DMS53 (cell line): ENCODE results near the gene UBR4.

ENCODE experiments used
- DNase-seq: peaks from one replicate; lab custom pipeline; 2025; lab: John Stamatoyannopoulos, UW

The UBR4 gene

DNA sequence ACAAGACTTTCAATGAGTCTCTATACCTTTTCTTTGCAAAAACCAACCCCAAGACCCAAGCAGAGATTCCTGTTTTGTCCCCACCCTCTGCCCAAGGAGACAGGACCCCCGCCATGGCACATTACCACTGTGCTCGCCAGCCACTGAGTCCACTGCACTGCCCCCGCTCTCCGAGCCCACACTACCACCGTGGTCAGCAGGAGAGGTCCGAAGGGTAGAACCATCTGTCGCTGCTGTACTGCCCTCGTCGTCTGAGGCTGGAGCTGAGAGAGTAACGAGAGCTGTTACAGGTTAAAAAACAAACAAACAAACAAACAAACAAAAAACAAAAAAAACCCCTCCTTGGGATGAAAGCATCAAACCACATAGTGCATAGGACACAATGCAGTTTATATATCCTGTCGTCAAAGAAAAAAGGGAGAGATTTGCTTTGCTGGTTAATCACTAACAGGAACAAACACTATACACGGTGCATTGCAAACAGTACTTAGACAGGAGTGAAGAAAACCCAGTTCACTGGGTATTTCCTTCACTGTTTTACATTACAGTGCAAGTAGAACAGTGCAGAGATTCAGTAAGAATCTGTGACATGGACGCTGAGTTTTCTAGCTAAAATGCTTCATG is 71.0 kb downstream of the UBR4 start:
- DNase-seq, result peak; percentile 76

DNA sequence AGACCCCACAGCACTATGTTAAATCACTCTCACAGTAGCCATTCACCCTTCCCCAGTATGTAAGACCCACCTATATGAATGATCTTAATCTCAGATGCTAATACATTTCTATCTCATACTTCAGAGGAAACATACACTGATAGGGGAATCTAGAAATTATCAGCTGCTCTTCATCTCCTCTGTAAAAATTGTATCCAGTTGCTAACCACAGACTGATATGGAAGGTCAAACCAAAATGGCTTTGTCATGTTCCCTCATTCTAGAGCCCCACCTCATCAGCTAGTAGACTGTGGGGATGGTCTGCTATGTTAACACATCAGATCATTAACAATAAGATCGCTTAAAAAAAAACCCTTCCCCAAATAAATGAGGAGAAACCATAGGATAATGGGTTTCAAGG is 71.7 kb downstream of the UBR4 start:
- DNase-seq, result no peak

DNA sequence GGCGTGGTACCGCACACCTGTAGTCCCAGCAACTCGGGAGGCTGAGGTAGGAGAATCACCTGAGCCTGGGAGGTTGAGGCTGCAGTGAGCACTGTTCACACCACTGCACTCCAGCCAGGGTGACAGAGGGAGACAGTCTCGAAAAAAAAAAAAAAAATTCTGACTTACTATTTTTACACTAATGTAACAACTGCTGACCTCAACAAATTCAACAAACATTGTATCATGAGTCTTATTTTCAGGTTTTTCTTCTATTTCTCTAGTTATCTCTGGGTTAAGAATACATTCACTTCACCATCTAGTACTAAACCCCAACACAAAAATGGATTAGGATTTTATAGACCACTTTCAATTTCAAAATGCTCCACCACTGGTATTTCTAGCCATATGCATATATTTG is 72.9 kb downstream of the UBR4 start:
- no peak for DNase-seq

DNA sequence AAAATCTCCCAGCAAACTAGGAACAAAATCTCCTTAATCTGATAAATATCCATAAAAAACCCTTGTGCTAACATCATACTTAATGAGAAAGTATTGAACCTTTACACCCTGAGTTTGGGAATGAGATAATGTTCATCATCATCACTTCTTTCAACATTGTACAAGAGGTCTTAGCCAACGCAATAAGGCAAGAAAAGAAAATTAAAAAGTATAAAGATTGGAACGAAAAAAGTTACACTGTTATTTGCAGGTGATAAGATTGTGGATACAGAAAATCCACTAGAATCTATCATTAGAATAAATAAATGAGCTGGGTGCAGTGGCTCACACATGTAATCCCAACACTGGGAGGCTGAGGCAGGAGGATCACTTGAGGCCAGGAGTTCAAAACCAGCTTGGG is 76.7 kb downstream of the UBR4 start:
- DNase-seq, result no peak

DNA sequence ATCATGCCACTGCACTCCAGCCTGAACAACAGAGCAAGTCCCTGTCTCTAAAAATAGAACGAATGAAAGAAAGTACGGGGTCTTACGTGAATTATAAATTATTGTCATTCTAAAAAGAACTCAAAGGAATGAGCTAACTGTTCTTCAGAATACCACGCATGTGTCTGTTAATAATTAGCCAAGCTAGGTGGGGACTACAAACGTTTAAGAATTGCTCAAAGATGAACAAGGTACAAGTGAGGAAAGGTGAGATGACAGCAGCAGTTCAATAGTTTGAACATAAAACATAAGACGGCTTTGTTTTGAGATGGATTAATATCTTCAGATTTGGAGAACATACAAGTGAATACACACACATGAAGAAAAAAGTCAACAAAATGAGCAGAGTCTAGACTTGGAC is 79.6 kb downstream of the UBR4 start:
- peak; percentile 15 for DNase-seq

DNA sequence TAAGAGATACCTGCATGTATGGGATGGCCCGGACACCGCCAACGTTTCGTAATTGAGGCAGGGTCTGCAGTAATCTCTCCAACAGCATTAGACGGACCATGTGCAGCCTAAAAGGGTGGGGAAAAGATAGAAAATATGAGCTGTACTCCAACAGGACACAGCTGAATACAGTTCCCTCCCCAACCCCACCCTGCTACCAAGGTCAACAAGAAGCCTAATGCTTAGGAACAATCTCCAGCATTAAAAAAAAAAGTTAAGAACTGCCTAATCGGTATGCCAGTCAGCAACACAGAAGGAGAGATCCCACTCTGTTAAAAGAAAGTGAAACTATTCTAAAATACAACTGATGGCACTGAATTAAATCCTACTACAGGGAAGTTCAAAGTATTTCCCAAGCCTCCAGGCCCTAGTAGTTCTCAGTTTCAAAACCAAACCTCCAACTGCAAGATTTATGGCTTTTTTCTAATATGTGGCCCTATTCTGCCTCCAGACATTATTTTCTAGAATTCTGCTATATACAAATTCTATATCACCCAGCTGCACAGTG is 81.0 kb downstream of the UBR4 start:
- DNase-seq, result no peak

DNA sequence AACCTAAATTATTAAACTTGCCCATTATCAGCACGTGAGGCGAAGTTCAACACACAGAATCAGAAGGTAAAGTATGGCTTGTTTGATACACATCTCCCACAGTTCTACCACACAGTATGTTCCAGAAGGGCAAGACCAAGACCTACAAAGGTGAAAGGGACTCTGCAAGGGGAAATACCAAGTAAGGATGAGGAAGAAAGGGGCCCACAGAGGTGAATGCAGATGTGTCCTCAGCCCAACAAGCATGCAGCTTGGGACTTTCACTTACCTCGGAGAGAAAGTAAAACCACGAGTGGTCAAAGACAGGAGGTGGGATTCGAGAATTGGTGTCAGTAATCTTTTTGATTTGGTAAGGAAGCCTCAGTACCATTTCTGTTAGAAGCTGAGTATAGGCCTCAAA is 85.8 kb downstream of the UBR4 start:
- no peak for DNase-seq

DNA sequence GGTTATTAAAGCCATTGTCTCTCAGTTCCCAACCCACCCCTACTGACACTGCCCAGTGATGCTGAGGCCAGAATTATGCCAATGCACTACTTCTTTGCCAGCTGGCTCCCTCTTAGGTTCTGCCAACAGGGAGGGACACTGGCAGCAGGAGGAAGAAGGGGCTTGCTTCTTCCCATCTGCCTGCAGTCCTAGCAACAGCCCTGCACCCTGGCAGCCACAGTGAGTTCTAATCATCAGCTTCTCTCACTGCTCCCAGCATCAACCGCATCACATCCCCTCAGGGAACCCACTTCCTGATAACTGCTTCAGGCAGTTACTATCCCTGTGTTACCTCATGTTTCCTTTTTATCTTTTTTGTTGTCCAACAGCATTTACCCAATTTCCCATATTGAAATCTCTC is 86.2 kb downstream of the UBR4 start:
- DNase-seq, result no peak

DNA sequence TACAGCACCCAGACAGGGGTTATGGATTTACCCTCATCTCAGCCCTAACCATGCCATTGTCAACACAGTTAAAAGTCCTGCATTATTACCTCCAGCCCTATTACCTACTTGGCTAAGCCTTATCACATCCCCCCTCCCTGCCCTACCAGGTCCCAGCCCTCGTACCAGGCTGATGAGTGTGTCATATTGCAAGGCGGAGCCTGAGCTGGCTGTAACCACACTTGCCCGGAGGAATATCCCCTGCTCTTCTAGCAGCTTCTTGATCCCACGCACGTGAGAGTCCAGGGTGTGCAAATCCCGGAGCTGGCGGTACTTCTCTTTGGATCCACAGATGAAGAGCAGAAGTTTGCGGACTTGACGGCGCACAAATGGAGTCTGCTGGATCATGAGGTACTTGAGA is 87.4 kb downstream of the UBR4 start:
- DNase-seq, result no peak

DNA sequence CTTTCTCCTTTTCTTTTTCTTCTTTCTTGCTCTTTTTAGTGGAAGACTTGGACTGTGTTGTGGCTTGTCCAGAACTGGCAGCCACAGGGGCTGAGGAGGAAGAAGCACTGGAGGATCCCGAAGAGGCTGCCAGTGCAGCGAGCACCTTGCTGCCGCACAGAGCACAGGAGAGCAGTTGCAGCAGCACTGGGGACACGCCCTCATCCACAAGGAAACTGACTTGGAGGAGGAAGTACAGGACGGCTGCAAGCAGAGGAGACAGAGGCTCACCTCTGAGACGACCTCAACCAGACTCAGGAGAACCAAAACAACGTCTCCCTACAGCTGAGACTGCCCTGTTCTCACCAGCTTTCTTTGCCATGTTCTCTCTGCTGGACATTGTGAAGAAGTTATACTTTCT is 88.9 kb downstream of the UBR4 start:
- no peak for DNase-seq

DNA sequence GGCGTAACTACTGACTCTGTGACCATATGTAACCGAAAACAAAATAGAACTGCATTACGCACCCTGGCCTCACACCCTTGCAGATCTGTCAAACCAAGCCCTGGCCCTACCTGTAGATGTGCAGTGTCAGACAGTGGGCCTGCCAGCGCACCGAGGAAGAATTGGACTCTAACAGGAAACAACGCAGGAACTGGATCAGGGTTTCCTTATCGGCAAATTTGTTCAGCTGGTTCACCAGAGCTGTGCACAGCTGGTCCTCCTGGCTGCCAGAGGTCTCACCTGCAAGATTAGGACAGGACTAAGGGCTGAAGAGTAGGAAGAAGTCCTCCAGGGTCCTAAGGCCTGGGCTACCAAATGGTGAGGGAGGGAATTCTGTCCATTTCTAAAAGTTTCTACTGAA is 90.0 kb downstream of the UBR4 start:
- DNase-seq, result peak; percentile 40

DNA sequence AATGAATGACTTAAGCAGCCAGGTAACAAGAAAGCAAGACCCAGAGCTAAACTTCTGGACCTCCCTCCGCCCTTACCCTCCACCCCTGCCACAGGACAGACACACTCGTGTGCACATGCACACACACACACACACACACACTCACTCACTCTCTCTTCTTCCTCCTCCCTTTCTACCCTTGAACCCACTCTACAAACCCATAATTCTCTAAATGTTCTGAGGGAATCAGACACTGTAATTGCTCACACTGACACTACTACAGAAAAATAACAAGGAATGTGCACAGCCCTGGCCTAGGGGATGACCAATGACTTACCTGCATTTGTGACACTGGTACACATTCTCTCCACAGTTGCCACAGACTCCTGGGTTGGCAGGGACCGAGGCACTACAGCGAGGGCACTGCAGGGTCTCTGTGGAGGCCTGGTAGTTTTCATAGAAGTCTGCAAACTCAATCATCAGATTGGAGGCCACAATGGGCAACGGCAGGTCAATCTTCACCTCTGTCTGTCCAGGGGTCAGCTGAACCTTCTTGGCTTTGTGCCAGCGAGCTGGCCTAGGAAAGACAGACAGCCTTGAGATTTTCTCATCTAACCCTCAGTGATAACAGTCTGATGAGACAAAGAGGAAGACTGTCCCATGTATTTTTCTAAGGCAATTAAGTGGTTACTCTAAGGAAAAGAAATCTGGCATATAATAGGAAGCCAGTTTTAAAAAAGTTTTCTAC is 94.8 kb downstream of the UBR4 start:
- DNase-seq, result no peak

DNA sequence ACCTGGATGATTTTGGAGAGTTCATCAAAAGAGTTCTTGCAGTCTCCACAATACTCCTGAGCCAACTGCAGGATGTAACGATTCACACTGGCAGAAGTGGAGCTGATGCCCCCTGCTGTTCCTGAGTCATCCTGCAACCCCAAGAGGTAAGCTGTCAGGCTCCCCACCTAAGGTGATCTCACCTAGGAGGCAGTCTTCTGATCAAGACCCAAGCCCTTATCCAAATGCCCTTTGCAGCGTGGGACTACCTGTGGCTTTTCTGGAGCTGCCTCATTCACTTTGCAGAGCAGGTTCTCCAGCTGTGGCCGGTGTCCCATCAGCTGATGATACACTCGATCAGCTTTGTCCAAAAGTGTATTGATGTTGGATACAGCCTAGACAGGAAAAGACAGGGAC is 96.4 kb downstream of the UBR4 start:
- peak; percentile 64 for DNase-seq

DNA sequence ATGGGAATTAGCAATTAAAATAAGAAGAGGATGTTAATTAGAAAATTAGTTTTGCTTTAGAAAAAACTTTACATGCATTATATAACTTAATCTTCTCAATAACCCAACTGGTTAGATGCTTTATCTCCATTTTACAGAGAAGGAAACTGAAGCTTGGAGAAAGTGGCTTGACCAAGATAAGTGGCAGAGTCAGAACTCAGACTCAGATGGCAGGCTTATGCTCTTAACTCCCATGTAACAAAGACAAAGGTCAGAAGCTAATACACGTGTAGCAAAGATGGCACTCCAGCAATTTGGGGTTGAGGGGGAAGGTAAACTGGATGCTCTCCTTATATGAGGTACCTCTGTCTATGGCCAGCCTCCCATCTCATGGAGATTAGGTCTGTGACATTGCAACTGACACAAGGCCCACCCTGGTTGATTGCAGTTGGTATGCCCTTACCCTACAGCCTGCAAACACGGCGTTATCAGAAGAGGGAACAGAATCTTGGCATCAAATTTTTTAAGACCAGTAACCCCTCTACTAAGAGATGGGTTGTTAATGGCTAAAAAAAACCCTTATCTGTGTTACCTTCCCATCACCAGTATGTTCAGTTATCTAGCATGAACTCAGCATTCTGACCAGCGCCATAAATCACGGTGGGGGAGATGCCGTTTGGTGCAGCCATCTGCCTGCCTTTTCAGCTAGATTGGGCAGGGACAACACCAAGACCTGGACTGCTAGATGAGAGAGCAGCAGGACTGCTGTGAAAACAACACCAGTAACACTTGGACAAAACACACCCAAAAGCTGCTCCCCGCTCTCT is 97.0 kb downstream of the UBR4 start:
- no peak for DNase-seq

DNA sequence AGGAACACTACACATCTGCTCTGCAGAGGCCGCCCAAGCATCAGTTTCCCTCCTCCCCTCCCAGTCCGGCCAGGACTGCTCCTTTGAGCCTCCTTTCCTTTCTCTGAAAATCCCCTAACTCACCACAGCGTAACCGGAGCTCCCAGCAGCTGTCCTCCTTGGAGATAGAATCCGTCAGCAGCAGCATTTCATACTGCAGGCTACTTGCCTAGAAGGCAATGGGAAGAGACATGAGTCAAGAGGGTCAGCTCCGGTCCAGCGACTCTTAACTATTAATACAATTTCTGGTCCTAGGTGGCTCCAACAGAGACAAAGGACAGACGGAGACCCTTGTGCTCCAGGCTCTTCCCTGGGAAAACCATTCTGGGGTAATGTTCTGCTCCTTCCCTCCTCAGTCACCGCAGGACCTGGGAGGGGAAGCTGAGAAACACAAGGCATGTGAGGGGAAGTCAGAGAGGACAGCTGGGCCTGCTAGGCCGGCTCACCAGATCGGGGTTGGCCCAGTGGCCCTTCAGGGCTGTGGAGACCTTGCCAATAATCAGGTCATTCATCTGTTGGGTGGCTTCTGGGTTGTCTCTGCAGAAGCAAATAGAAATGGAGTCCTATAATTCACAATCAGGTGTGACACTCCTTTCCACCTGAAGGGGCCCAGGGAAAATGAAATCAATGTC is 99.7 kb downstream of the UBR4 start:
- DNase-seq, result no peak

DNA sequence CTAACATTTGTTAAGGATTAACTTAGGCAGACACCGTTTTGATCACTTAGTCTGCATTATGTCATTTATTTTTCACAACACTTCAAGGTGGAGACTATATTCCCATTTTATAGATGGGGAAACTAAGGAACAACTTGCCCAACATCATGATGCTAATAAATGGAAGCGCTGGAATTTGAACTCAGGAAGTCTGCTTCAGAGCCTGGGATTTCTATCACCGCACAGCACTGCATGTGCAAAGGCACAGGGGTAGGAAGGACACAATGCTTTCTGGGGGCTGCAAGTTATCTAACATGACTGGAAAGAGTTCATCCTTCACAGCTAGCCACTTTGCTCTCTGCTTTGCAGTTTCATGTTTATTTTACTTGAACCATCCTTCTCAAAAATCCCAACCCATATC is 100.5 kb downstream of the UBR4 start:
- DNase-seq, result no peak

DNA sequence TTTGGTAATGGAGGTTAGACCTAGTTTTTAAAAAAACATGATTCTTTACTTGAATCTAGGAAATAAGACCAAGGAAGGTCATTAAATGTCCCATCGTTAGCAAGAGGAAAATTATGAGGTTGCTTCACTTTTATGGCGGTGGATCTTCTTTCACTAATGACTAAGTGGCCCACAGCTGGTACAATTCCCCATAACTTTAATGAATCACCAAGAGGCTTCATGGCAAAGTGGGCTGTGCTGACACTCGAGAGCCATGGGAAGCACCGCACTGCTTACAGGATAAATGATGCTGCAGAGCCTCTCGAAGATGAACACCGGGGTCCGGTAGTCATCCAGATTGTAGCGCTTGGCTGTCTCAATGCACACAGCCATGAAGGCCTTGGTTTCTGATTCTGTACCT is 108.8 kb downstream of the UBR4 start:
- DNase-seq, result no peak

DNA sequence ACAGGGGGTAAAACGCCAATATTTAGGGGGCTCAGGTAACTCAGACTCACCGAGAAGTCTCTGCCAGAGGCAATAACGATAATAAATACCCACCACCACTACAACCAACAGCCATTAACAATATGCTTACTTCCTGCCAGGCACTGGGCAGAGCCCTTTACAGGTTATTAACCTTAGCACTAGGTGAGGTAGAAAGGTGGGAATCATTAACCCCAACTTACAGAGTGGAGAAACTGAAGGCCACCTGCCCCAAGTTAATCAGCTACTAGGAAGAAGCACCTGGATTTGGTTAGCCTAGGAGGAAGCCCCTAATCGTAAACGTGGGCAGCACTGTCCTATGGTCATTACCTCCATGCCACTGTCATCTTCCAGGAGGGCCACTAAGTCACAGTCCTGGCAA is 110.0 kb downstream of the UBR4 start:
- DNase-seq, result no peak

DNA sequence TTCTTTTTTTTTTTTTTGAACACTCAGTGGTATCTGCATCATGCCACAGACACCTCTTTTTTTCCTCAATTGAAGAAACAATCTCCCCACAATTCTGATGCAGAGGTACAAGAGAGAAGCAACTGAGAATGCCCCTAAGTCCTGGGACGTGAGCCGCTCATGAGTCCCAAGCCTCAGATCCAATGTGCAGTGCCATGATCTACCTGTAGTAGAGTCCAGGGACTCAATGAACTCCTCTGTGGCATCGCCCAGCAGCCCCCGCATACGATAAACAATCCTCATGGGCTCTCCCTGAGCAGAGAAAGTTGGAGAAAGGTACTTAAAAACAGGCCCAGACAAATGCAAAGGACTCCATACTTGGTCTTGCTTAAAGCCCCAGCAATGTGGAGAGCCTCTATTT is 113.1 kb downstream of the UBR4 start:
- DNase-seq, result no peak

DNA sequence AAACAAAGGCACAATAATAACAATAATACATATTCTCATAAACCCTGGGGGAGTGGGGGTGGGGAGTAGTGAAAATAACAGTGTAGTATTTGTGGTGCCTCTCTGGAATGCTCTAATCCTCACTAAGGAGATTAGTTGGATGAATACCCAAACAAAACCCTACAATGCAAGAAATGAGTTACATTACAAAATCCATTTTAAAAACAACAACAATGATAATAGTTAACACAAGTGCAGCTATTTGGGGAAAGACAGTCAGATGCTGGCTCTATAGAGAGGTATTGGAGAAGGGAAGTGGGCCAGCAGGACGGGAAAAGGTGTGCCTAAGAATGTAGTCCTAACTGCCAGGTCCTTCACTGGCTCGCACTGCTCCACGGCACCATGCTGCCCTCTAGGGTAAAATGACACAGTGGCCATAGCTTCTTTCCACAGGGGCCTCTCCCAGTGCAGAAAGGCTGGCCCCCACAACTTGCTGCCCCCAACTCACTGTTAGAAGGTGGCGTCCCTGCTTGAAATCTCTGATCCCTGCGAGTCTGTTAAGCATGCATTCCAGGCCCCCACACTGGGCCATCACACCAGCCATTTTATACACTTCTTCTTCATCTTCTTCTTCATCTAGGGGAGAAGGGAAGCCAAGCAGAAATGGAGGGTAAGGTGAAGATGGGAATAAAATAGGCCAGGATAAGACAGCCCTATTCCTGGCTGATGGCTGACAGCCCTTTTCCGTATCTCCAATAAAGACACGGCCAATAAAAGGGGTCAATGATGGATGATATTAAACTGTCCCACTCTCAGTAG is 113.8 kb downstream of the UBR4 start:
- peak; percentile 27 for DNase-seq

DNA sequence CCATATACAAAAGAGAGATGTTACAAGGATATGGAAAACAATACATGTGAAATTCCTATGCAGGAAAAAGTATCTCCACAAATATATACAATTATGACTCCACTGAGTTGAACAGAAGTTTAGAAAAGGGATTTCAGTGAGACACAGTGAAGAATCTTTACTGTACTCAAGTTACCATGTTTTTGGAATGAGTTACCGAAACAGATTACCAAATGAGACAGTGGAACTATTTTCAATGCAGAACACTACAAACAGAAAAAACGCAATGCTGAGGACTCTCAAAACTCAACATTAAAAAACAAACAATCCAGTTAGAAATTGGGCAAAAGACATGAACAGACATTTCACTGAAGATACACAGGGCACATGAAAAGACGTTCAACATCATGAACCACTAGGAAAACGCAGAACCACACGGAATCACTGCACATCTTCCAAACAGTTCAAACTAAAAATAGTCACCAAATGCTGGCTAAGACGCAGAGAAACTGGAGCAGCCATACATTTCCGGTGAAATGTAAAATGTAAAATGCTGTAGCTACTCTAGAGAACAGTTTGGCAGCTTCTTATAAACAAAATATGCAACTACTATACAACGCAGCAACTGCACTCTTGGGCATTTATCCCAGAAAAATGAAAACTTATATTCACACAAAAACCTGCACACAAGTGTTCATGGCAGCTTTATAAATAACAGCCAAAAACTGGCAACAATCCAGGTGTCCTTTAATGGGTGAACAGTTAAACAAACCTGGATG is 118.7 kb downstream of the UBR4 start:
- no peak for DNase-seq
